ENCODE results near the gene PKIB. TPM values are rescaled to one million over a fixed set of nuclear protein-coding genes. Genes with fewer than 3 reads are reported as not detected.

The PKIB gene
- total RNA-seq, 1 donor from 2014 or later: 74.6 TPM

GRCh38 chr6:122712093-122712447 is 101.9 kb downstream of the PKIB start:
- no peak overlapping the region for H3K27ac Mint-ChIP-seq (ENCODE audit: unreplicated experiment)
- Histone ChIP-seq H4K20me1 (ENCODE audit: insufficient read depth, low read length) (no peaks in the 10 kb centered on the region), H3K9me3 (ENCODE audit: insufficient read depth, low read depth, low read length) (no peaks in the 10 kb centered on the region), H3K4me1 (ENCODE audit: insufficient read depth, low read length) (peaks cover 32% of the 10 kb centered on the region), H2AFZ (ENCODE audit: low read depth, low read length) (peak overlapping the region; percentile 7), H3K27ac (ENCODE audit: low read depth, low read length) (peak overlapping the region; percentile 14), H3K4me3 (ENCODE audit: insufficient read depth, low read depth, low read length) (no peak overlapping the region), H3K9ac (ENCODE audit: low read length) (no peak overlapping the region), H3K4me2 (ENCODE audit: low read length) (peak overlapping the region; percentile 52), H3K27me3 (ENCODE audit: insufficient read depth, low read length) (no peaks in the 10 kb centered on the region), H3K79me2 (ENCODE audit: insufficient read depth, low read length) (no peaks in the 10 kb centered on the region), H3K36me3 (ENCODE audit: insufficient read depth, low read length) (no peaks in the 10 kb centered on the region)
- DNase-seq (ENCODE audit: low read depth): peak; percentile 33
- no peaks in the 10 kb centered on the region for H3K9me3 Mint-ChIP-seq (ENCODE audit: unreplicated experiment)
- H3K27me3 Mint-ChIP-seq (ENCODE audit: low read depth, unreplicated experiment): no peaks in the 10 kb centered on the region
- H3K36me3 Mint-ChIP-seq (ENCODE audit: low read depth, unreplicated experiment): no peaks in the 10 kb centered on the region
- TF ChIP-seq EZH2 (IDR thresholded peaks at IDR 0.05; ENCODE audit: insufficient read depth, low read length) (no peak), CTCF (IDR thresholded peaks at IDR 0.05; ENCODE audit: insufficient read depth, low read depth, low read length) (no peak)
- H3K4me1 Mint-ChIP-seq (ENCODE audit: low read depth, unreplicated experiment): peaks cover 31% of the 10 kb centered on the region
- H3K4me3 Mint-ChIP-seq (ENCODE audit: unreplicated experiment): no peak overlapping the region
- FAIRE-seq: no peak

GRCh38 chr6:122712448-122713137 is 102.4 kb downstream of the PKIB start:
- no peak overlapping the region for H3K4me3 ChIP-seq (ENCODE audit: insufficient read depth, low read depth, low read length)
- no peaks in the 10 kb centered on the region for H3K36me3 ChIP-seq (ENCODE audit: insufficient read depth, low read length)
- Mint-ChIP-seq H3K9me3 (ENCODE audit: unreplicated experiment) (no peaks in the 10 kb centered on the region), H3K27ac (ENCODE audit: unreplicated experiment) (peak overlapping the region; percentile 3), H3K4me3 (ENCODE audit: unreplicated experiment) (no peak overlapping the region), H3K27me3 (ENCODE audit: low read depth, unreplicated experiment) (no peaks in the 10 kb centered on the region), H3K36me3 (ENCODE audit: low read depth, unreplicated experiment) (no peaks in the 10 kb centered on the region), H3K4me1 (ENCODE audit: low read depth, unreplicated experiment) (peaks cover 36% of the 10 kb centered on the region)
- H3K9me3 ChIP-seq (ENCODE audit: insufficient read depth, low read depth, low read length): no peaks in the 10 kb centered on the region
- peak overlapping the region; percentile 14 for H3K27ac ChIP-seq (ENCODE audit: low read depth, low read length)
- H3K79me2 ChIP-seq (ENCODE audit: insufficient read depth, low read length): no peaks in the 10 kb centered on the region
- no peak overlapping the region for H3K9ac ChIP-seq (ENCODE audit: low read length)
- no peak for TF ChIP-seq EZH2 (IDR thresholded peaks at IDR 0.05; ENCODE audit: insufficient read depth, low read length)
- TF ChIP-seq CTCF (IDR thresholded peaks at IDR 0.05; ENCODE audit: insufficient read depth, low read depth, low read length): no peak
- no peak for FAIRE-seq
- no peaks in the 10 kb centered on the region for H4K20me1 ChIP-seq (ENCODE audit: insufficient read depth, low read length)
- peak; percentile 69 for DNase-seq (ENCODE audit: low read depth)
- H3K27me3 ChIP-seq (ENCODE audit: insufficient read depth, low read length): no peaks in the 10 kb centered on the region
- H3K4me1 ChIP-seq (ENCODE audit: insufficient read depth, low read length): peaks cover 37% of the 10 kb centered on the region
- peak overlapping the region; percentile 52 for H3K4me2 ChIP-seq (ENCODE audit: low read length)
- peak overlapping the region; percentile 7 for H2AFZ ChIP-seq (ENCODE audit: low read depth, low read length)

GRCh38 chr6:122713138-122713537 is 102.9 kb downstream of the PKIB start:
- Mint-ChIP-seq H3K9me3 (ENCODE audit: unreplicated experiment) (no peaks in the 10 kb centered on the region), H3K27me3 (ENCODE audit: low read depth, unreplicated experiment) (no peaks in the 10 kb centered on the region), H3K27ac (ENCODE audit: unreplicated experiment) (no peak overlapping the region), H3K4me1 (ENCODE audit: low read depth, unreplicated experiment) (peaks cover 38% of the 10 kb centered on the region), H3K4me3 (ENCODE audit: unreplicated experiment) (no peak overlapping the region), H3K36me3 (ENCODE audit: low read depth, unreplicated experiment) (no peaks in the 10 kb centered on the region)
- H3K79me2 ChIP-seq (ENCODE audit: insufficient read depth, low read length): no peaks in the 10 kb centered on the region
- no peaks in the 10 kb centered on the region for H3K27me3 ChIP-seq (ENCODE audit: insufficient read depth, low read length)
- peak overlapping the region; percentile 2 for H3K27ac ChIP-seq (ENCODE audit: low read depth, low read length)
- no peaks in the 10 kb centered on the region for H3K36me3 ChIP-seq (ENCODE audit: insufficient read depth, low read length)
- peak overlapping the region; percentile 10 for H3K4me2 ChIP-seq (ENCODE audit: low read length)
- DNase-seq (ENCODE audit: low read depth): no peak
- H4K20me1 ChIP-seq (ENCODE audit: insufficient read depth, low read length): no peaks in the 10 kb centered on the region
- no peak for FAIRE-seq
- H2AFZ ChIP-seq (ENCODE audit: low read depth, low read length): no peak overlapping the region
- no peak overlapping the region for H3K4me3 ChIP-seq (ENCODE audit: insufficient read depth, low read depth, low read length)
- peaks cover 40% of the 10 kb centered on the region for H3K4me1 ChIP-seq (ENCODE audit: insufficient read depth, low read length)
- TF ChIP-seq EZH2 (IDR thresholded peaks at IDR 0.05; ENCODE audit: insufficient read depth, low read length): no peak
- TF ChIP-seq CTCF (IDR thresholded peaks at IDR 0.05; ENCODE audit: insufficient read depth, low read depth, low read length): no peak
- no peaks in the 10 kb centered on the region for H3K9me3 ChIP-seq (ENCODE audit: insufficient read depth, low read depth, low read length)
- no peak overlapping the region for H3K9ac ChIP-seq (ENCODE audit: low read length)

Measured in astrocyte (in vitro differentiated cells and primary cell).